ENCODE measurements around the gene DGKB.

The DGKB gene

GRCh38 chr7:14407246-14408015 lies 495.1 kb downstream of the DGKB start:
- no peak for DNase-seq (ENCODE audit: low read depth)
- TF ChIP-seq CTCF (IDR thresholded peaks at IDR 0.05; ENCODE audit: low read depth, low read length, missing control alignments) = no peak
- no peak overlapping the region for H3K4me3 ChIP-seq (ENCODE audit: low read depth, low read length)

GRCh38 chr7:14403587-14403986 lies 499.0 kb downstream of the DGKB start:
- no peak for TF ChIP-seq CTCF (IDR thresholded peaks at IDR 0.05; ENCODE audit: low read depth, low read length, missing control alignments)
- DNase-seq (ENCODE audit: low read depth) = no peak
- no peak overlapping the region for H3K4me3 ChIP-seq (ENCODE audit: low read depth, low read length)

GRCh38 chr7:14400271-14400670 lies 502.3 kb downstream of the DGKB start:
- TF ChIP-seq CTCF (IDR thresholded peaks at IDR 0.05; ENCODE audit: low read depth, low read length, missing control alignments) = no peak
- no peak overlapping the region for H3K4me3 ChIP-seq (ENCODE audit: low read depth, low read length)
- DNase-seq (ENCODE audit: low read depth) = no peak

- no peak for TF ChIP-seq CTCF (IDR thresholded peaks at IDR 0.05; ENCODE audit: low read depth, low read length, missing control alignments)
- H3K4me3 ChIP-seq (ENCODE audit: low read depth, low read length) = no peak overlapping the region
- DNase-seq (ENCODE audit: low read depth) = no peak
Observed at GRCh38 chr7:14398526-14398925, 504.0 kb downstream of the DGKB start.

- DNase-seq (ENCODE audit: low read depth) = no peak
- no peak for TF ChIP-seq CTCF (IDR thresholded peaks at IDR 0.05; ENCODE audit: low read depth, low read length, missing control alignments)
- no peak overlapping the region for H3K4me3 ChIP-seq (ENCODE audit: low read depth, low read length)
Observed at GRCh38 chr7:14395860-14396259, 506.7 kb downstream of the DGKB start.

- no peak for DNase-seq (ENCODE audit: low read depth)
- no peak overlapping the region for H3K4me3 ChIP-seq (ENCODE audit: low read depth, low read length)
- no peak for TF ChIP-seq CTCF (IDR thresholded peaks at IDR 0.05; ENCODE audit: low read depth, low read length, missing control alignments)
Observed at GRCh38 chr7:14394786-14395185, 507.8 kb downstream of the DGKB start.

- H3K4me3 ChIP-seq (ENCODE audit: low read depth, low read length) = no peak overlapping the region
- TF ChIP-seq CTCF (IDR thresholded peaks at IDR 0.05; ENCODE audit: low read depth, low read length, missing control alignments) = no peak
- DNase-seq (ENCODE audit: low read depth) = no peak
Observed at GRCh38 chr7:14389595-14389994, 513.0 kb downstream of the DGKB start.

Measured in GM12864 (cell line).